Measurements from ENCODE around the gene CLMP.

The CLMP gene

GRCh38 chr11:123180166-123180565, 14.9 kb downstream of the CLMP start:
- TF ChIP-seq RAD21 (IDR thresholded peaks at IDR 0.05; ENCODE audit: low read depth) (no peak), YY1 (IDR thresholded peaks at IDR 0.05; ENCODE audit: low read depth) (no peak), TEAD4 (IDR thresholded peaks at IDR 0.05) (no peak), TCF12 (IDR thresholded peaks at IDR 0.05; ENCODE audit: low read depth) (no peak), USF1 (IDR thresholded peaks at IDR 0.05) (no peak), NFIC (IDR thresholded peaks at IDR 0.05) (no peak), REST (IDR thresholded peaks at IDR 0.05; ENCODE audit: low read depth) (no peak), MAX (IDR thresholded peaks at IDR 0.05) (no peak), ZBTB7A (IDR thresholded peaks at IDR 0.05; ENCODE audit: low read depth) (no peak), EGR1 (IDR thresholded peaks at IDR 0.05) (no peak), CEBPB (IDR thresholded peaks at IDR 0.05) (no peak), CREB1 (IDR thresholded peaks at IDR 0.05; ENCODE audit: low read depth) (no peak), EP300 (IDR thresholded peaks at IDR 0.05; ENCODE audit: borderline replicate concordance) (no peak), TAF1 (IDR thresholded peaks at IDR 0.05; ENCODE audit: low read depth) (no peak)

- TF ChIP-seq FOXM1 (IDR thresholded peaks at IDR 0.05; ENCODE audit: borderline replicate concordance, low read depth) (no peak), EGR1 (IDR thresholded peaks at IDR 0.05) (no peak), ZBTB7A (IDR thresholded peaks at IDR 0.05; ENCODE audit: low read depth) (no peak), RAD21 (IDR thresholded peaks at IDR 0.05; ENCODE audit: low read depth) (no peak), MAX (IDR thresholded peaks at IDR 0.05) (no peak), TAF1 (IDR thresholded peaks at IDR 0.05; ENCODE audit: low read depth) (no peak), USF1 (IDR thresholded peaks at IDR 0.05) (no peak), CEBPB (IDR thresholded peaks at IDR 0.05) (no peak), EP300 (IDR thresholded peaks at IDR 0.05; ENCODE audit: borderline replicate concordance) (no peak), TEAD4 (IDR thresholded peaks at IDR 0.05) (no peak), TCF12 (IDR thresholded peaks at IDR 0.05; ENCODE audit: low read depth) (no peak), REST (IDR thresholded peaks at IDR 0.05; ENCODE audit: low read depth) (no peak), CREB1 (IDR thresholded peaks at IDR 0.05; ENCODE audit: low read depth) (no peak), NFIC (IDR thresholded peaks at IDR 0.05) (no peak), YY1 (IDR thresholded peaks at IDR 0.05; ENCODE audit: low read depth) (no peak)
Measured at GRCh38 chr11:123179586-123179985, 15.5 kb downstream of the CLMP start.

- TF ChIP-seq REST (IDR thresholded peaks at IDR 0.05; ENCODE audit: low read depth) (no peak), FOXM1 (IDR thresholded peaks at IDR 0.05; ENCODE audit: borderline replicate concordance, low read depth) (no peak), TCF12 (IDR thresholded peaks at IDR 0.05; ENCODE audit: low read depth) (no peak), RAD21 (IDR thresholded peaks at IDR 0.05; ENCODE audit: low read depth) (no peak), EP300 (IDR thresholded peaks at IDR 0.05; ENCODE audit: borderline replicate concordance) (no peak)
Measured at GRCh38 chr11:123178186-123178585, 16.9 kb downstream of the CLMP start.

GRCh38 chr11:123176785-123177184, 18.3 kb downstream of the CLMP start:
- TF ChIP-seq TCF12 (IDR thresholded peaks at IDR 0.05; ENCODE audit: low read depth) (no peak), TAF1 (IDR thresholded peaks at IDR 0.05; ENCODE audit: low read depth) (no peak), YY1 (IDR thresholded peaks at IDR 0.05; ENCODE audit: low read depth) (no peak)
